OCI-LY1 (cell line): ENCODE data around the gene C1orf115.

Experiments used
- EZH2 ChIP-seq: fragments of 200-600 bp; sonication (generic), shearing (Covaris generic); IDR thresholded peaks from 2 replicates; pipeline ENCODE4 v1.8.0; 2017; ENCODE audit warnings: borderline replicate concordance, mixed run types, mild to moderate bottlenecking, antibody characterized with exemption, low read length, moderate library complexity, mixed read lengths
- TF ChIP-seq, protein P1 (sequence below): fragments of 200-600 bp; sonication (generic), shearing (Covaris generic); IDR thresholded peaks from 2 replicates; pipeline ENCODE4 v1.5.1; 2017; ENCODE audit warnings: mild to moderate bottlenecking, antibody characterized with exemption, low read length, moderate library complexity, mixed read lengths

DNA sequence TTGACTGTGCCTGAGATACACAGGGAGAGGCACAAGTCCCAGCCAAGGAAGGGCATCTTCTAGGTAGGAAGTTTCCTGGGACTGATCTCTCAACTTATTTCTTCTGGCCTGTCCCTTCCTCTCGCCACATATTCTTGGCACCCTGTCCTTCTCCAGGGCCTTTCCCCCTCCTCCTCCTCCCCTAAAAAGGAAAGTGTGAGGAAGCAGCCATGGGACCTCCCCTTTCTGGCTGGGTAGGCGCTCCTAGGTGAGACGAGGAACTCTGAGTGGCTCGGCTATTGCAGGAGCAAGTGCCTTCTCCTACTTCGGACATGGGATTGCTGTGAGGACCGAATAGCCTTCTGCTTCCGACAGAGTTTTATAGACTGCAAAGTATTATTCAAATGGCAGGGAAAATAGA is 42.5 kb downstream of the C1orf115 start:
- TF ChIP-seq, protein P1, sequence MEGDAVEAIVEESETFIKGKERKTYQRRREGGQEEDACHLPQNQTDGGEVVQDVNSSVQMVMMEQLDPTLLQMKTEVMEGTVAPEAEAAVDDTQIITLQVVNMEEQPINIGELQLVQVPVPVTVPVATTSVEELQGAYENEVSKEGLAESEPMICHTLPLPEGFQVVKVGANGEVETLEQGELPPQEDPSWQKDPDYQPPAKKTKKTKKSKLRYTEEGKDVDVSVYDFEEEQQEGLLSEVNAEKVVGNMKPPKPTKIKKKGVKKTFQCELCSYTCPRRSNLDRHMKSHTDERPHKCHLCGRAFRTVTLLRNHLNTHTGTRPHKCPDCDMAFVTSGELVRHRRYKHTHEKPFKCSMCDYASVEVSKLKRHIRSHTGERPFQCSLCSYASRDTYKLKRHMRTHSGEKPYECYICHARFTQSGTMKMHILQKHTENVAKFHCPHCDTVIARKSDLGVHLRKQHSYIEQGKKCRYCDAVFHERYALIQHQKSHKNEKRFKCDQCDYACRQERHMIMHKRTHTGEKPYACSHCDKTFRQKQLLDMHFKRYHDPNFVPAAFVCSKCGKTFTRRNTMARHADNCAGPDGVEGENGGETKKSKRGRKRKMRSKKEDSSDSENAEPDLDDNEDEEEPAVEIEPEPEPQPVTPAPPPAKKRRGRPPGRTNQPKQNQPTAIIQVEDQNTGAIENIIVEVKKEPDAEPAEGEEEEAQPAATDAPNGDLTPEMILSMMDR, result no peak
- no peak for TF ChIP-seq EZH2
